NB4 (cell line): ENCODE data around the gene HADH.

Source experiments
- POLR2A ChIP-seq: IDR thresholded peaks from 2 replicates; pipeline ENCODE4 v1.6.1; 2011; ENCODE audit warnings: mild to moderate bottlenecking; ENCODE audit not compliant: insufficient read length; ENCODE audit errors: extremely low read depth
- TF ChIP-seq, protein P1 (sequence below): IDR thresholded peaks from one replicate; pipeline ENCODE4 v1.5.1; 2012; ENCODE audit warnings: low read depth, low read length

DNA sequence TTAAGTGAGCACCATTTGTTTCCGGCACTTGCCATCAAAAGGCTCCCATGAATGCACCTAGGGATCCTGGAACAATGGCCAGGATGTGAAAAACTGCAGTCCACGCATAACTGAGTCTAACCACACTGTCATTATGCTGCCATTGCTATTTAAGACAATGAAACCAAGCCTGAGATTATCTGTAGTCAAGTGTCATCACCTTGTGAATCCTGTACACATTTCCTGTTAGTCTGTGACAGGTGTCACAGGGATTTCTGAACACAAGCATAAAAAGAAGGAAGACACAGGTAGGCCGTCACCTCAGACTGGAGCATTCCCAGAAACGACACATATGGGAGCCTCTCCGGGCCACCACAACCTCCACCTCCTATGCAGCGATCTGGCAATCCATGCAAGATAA lies 66.7 kb downstream of the HADH start:
- TF ChIP-seq, protein P1, sequence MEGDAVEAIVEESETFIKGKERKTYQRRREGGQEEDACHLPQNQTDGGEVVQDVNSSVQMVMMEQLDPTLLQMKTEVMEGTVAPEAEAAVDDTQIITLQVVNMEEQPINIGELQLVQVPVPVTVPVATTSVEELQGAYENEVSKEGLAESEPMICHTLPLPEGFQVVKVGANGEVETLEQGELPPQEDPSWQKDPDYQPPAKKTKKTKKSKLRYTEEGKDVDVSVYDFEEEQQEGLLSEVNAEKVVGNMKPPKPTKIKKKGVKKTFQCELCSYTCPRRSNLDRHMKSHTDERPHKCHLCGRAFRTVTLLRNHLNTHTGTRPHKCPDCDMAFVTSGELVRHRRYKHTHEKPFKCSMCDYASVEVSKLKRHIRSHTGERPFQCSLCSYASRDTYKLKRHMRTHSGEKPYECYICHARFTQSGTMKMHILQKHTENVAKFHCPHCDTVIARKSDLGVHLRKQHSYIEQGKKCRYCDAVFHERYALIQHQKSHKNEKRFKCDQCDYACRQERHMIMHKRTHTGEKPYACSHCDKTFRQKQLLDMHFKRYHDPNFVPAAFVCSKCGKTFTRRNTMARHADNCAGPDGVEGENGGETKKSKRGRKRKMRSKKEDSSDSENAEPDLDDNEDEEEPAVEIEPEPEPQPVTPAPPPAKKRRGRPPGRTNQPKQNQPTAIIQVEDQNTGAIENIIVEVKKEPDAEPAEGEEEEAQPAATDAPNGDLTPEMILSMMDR = no peak
- TF ChIP-seq POLR2A = no peak
